HepG2 (cell line): ENCODE data around the gene CYSLTR2. TPM values are rescaled to one million over a fixed set of nuclear protein-coding genes. Genes with fewer than 3 reads are reported as not detected.
A peak's percentile ranks its signal among the peaks of the same experiment; 100 is the strongest.

ENCODE experiments used
- ATAC-seq: fragments of 200-7000 bp; cut with Tn5 transposase; 3 replicates; pipeline ENCODE4 v1.9.1; 2020; ENCODE audit warnings: mild to moderate bottlenecking, moderate library complexity
- BruUV-seq: library from RNA; stranded (reverse); fragments of 400-500 nt; replicated peaks from 2 replicates; lab custom pipeline; 2021; lab: Mats Ljungman, UMichigan
- CTCF ChIA-PET: fragments of 300-600 bp; formaldehyde crosslinking; extraction: SDS; loops from one replicate; lab custom pipeline; 2021; ENCODE audit warnings: low total read pairs, inconsistent platforms, low intra/inter-chr PET ratio; lab: Yijun Ruan, JAX
- POLR2A ChIA-PET: fragments of 350-600 bp; sonication (Branson Sonifier 250); formaldehyde crosslinking; loops from one replicate; lab custom pipeline; 2020; ENCODE audit warnings: antibody characterized with exemption, inconsistent platforms; lab: Yijun Ruan, JAX
- DNase-seq: peaks from one replicate; pipeline ENCODE4 v3.0.0-alpha.2; 2015; ENCODE audit warnings: low spot score
- FAIRE-seq: peaks from 3 replicates; lab custom pipeline; 2011; peaks lifted over from hg19 to GRCh38; lab: Jason Lieb, UNC
- H2AFZ ChIP-seq: one replicate; pipeline ENCODE4 v1.6.1; 2011; ENCODE audit warnings: low read length, inconsistent platforms
- H3K27ac ChIP-seq: fragments of 300-600 bp; 3 replicates; pipeline ENCODE4 v1.8.0; 2011; ENCODE audit warnings: mixed run types, mild to moderate bottlenecking, mixed read lengths, low read length, inconsistent platforms; ENCODE audit not compliant: insufficient read depth; ENCODE audit errors: extremely low read length
- H3K27me3 ChIP-seq, 2 experiments: fragments of 200-600 bp in 1 of 2; 2 replicates in 1 of 2; 3 replicates in 1 of 2; pipeline versions ENCODE4 v1.6.0 to v1.8.0; 2011; ENCODE audit warnings: low read length in 2 of 2, mild to moderate bottlenecking in 2 of 2, moderate library complexity in 2 of 2, inconsistent platforms in 1 of 2; ENCODE audit not compliant: insufficient read depth in 2 of 2, control insufficient read depth in 1 of 2
- H3K36me3 ChIP-seq, 2 experiments: fragments of 200-600 bp in 1 of 2; replicated peaks in 1 of 2; 2 replicates in 1 of 2; 3 replicates in 1 of 2; pipeline versions ENCODE4 v1.5.1 to v1.8.0; 2011; ENCODE audit warnings: low read length in 2 of 2, inconsistent platforms in 1 of 2; ENCODE audit not compliant: insufficient read depth in 2 of 2, control insufficient read depth in 1 of 2
- H3K4me1 ChIP-seq: 2 replicates; pipeline ENCODE4 v1.5.1; 2012; ENCODE audit warnings: low read length, inconsistent platforms; ENCODE audit not compliant: insufficient read depth
- H3K4me2 ChIP-seq: 2 replicates; pipeline ENCODE4 v1.6.0; 2011; ENCODE audit warnings: low read depth, low read length, inconsistent platforms
- H3K4me3 ChIP-seq, 3 experiments: fragments of 200-600 bp in 1 of 3; sonication (generic), shearing (Covaris generic) in 1 of 3; replicated peaks in 1 of 3; 2 replicates each; pipeline ENCODE4 v1.5.1; 2011 to 2016; ENCODE audit warnings: low read length in 3 of 3, inconsistent platforms in 2 of 3, low read depth in 2 of 3, mild to moderate bottlenecking in 2 of 3, control low read depth in 1 of 3, mixed read lengths in 1 of 3; ENCODE audit not compliant: insufficient read depth in 1 of 3
- H3K79me2 ChIP-seq: one replicate; pipeline ENCODE4 v1.6.1; 2011; ENCODE audit warnings: low read length, inconsistent platforms; ENCODE audit not compliant: insufficient read depth
- H3K9ac ChIP-seq: 2 replicates; pipeline ENCODE4 v1.6.0; 2011; ENCODE audit warnings: mild to moderate bottlenecking, low read depth, low read length, inconsistent platforms; ENCODE audit not compliant: insufficient read depth
- H3K9me3 ChIP-seq: 2 replicates; pipeline ENCODE4 v1.5.1; 2012; ENCODE audit warnings: mild to moderate bottlenecking, low read length
- H4K20me1 ChIP-seq: 2 replicates; pipeline ENCODE4 v1.6.0; 2011; ENCODE audit warnings: inconsistent platforms, mild to moderate bottlenecking, low read length, moderate library complexity; ENCODE audit not compliant: insufficient read depth
- KLF11 ChIP-seq: IDR thresholded peaks from 2 replicates; pipeline ENCODE4 v1.6.1; 2016; ENCODE audit warnings: missing compliant biosample characterization
- MTF1 ChIP-seq: sonication (generic); formaldehyde crosslinking; IDR thresholded peaks from 2 replicates; pipeline ENCODE4 v1.5.0; 2020; ENCODE audit warnings: missing genetic modification reagents
- ZFP36 ChIP-seq: fragments of 150-350 bp; IDR thresholded peaks from 2 replicates; pipeline ENCODE4 v1.6.1; 2018; ENCODE audit warnings: borderline replicate concordance, low read length, low read depth; ENCODE audit not compliant: partially characterized antibody
- ZNF780A ChIP-seq: sonication (generic); formaldehyde crosslinking; IDR thresholded peaks from 2 replicates; pipeline ENCODE4 v1.8.0; 2022; ENCODE audit warnings: mild to moderate bottlenecking, missing genetic modification reagents, moderate library complexity
- WGBS: methylation state at CpG from one replicate; pipeline ENCODE4 v1.1.6; 2017; ENCODE audit warnings: low lambda C conversion rate; 5-methylcytosine and 5-hydroxymethylcytosine counted together
- in situ Hi-C: cut with HindIII; loops from 2 replicates; pipeline ENCODE4 v1.10.0; 2017; ENCODE audit warnings: low pct_unique_long_range_greater_than_20kb; ENCODE audit not compliant: extremely low pct_ligation_motif_present
- intact Hi-C: fragments of 100-400 bp; cut with micrococcal nuclease; formaldehyde crosslinking; loops from one replicate; pipeline ENCODE4 v1.10.0; 2022; ENCODE audit not compliant: unreplicated experiment
- polyA plus RNA-seq, 8 experiments: library from polyadenylated mRNA; depleted of rRNA in 3 of 8; stranded (reverse) in 7 of 8; unstranded in 1 of 8; fragments of >200 nt; fragmentation: Illumina TruSeq in 4 of 8; extraction: Trizol in 4 of 8; gene quantifications; 2 replicates each; pipeline versions ENCODE4 v1.2.1 to v1.2.3, GENCODE V29; 2011 to 2016; ENCODE audit warnings: low read depth in 4 of 8, missing spikeins in 1 of 8, mixed read lengths in 1 of 8; ENCODE audit not compliant: insufficient read depth in 1 of 8
- total RNA-seq, 5 experiments: library from RNA; depleted of rRNA; stranded (reverse); fragments of >200 nt; fragmentation: Illumina TruSeq; extraction: Trizol; gene quantifications; 2 replicates each; pipeline ENCODE4 v1.2.3, GENCODE V29; 2016; ENCODE audit warnings: low read depth in 1 of 5
- TF ChIP-seq, protein P1 (sequence below): fragments of 450-650 bp; IDR thresholded peaks from 2 replicates; pipeline ENCODE4 v1.6.1; 2017
- TF ChIP-seq, protein P2 (sequence below): sonication (generic); formaldehyde crosslinking; IDR thresholded peaks from 2 replicates; pipeline ENCODE4 v1.4.0; 2020; ENCODE audit warnings: missing genetic modification reagents, low read depth, mild to moderate bottlenecking, borderline replicate concordance

Gene CYSLTR2
- total and polyA plus RNA-seq, 2 of the 13 experiments (the other 11 are each of a cell fraction or from before 2014, with no cell fraction given) = not detected

DNA sequence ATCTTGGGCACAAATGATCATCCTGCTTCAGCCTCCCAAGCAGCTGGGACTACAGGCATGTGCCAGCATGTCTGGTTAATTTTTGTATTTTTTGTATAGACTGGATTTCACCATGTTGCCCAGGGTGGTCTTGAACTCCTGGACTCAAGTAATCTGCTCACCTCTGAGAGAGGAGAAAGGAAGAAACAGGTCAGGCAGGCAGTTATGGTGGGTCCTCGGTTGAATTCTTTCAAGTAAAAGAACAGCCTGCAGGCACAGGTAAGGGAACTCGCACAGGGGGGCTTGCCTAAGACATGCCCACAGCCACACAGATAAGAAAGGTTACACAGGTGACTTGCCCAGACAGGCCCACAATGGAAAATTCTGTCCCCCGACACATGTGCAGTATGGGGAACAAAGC lies 34.8 kb upstream of the CYSLTR2 start:
- H3K4me3 ChIP-seq = no peak overlapping the region
- in situ Hi-C loops (no loop called here), intact Hi-C loops (no loop called here)
- H3K36me3 ChIP-seq = no peaks in the 10 kb centered on the region
- no peak overlapping the region for H3K27ac ChIP-seq
- no peak for FAIRE-seq
- TF ChIP-seq, protein P1, sequence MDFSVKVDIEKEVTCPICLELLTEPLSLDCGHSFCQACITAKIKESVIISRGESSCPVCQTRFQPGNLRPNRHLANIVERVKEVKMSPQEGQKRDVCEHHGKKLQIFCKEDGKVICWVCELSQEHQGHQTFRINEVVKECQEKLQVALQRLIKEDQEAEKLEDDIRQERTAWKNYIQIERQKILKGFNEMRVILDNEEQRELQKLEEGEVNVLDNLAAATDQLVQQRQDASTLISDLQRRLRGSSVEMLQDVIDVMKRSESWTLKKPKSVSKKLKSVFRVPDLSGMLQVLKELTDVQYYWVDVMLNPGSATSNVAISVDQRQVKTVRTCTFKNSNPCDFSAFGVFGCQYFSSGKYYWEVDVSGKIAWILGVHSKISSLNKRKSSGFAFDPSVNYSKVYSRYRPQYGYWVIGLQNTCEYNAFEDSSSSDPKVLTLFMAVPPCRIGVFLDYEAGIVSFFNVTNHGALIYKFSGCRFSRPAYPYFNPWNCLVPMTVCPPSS = no peak
- TF ChIP-seq ZNF780A = peak; percentile 98
- peak; percentile 68 for TF ChIP-seq ZFP36
- no peaks in the 10 kb centered on the region for H4K20me1 ChIP-seq
- H3K4me1 ChIP-seq = no peaks in the 10 kb centered on the region
- CTCF ChIA-PET = no interaction called here
- DNase-seq = no peak
- BruUV-seq = no TSS peak
- 52% methylated on average over 2 of the region's 3 CpGs for WGBS
- POLR2A ChIA-PET = no interaction called here
- no peaks in the 10 kb centered on the region for H3K79me2 ChIP-seq
- no peak for ATAC-seq
- H3K27me3 ChIP-seq = no peaks in the 10 kb centered on the region
- peaks cover 39% of the 10 kb centered on the region for H3K9me3 ChIP-seq
- H3K9ac ChIP-seq = no peak overlapping the region
- H2AFZ ChIP-seq = no peak overlapping the region
- no peak overlapping the region for H3K4me2 ChIP-seq

DNA sequence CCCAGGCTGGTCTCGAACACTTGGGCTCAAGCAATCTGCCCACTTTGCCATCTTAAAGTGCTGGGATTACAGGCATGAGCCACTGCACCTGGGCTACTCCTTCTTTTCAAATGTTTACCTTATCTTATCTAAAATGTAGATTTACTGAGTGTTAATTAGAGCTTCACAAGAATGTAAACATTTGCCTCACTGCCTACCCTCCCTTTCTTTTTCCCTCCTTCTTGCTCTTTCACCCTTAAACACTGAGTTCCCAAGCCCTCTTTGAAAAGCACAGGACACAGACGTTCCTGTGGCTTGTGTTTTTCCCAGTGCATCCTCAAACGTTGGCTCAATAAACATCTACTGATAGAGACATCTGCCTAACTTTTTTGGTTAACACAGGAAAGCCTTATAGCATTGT lies 32.7 kb upstream of the CYSLTR2 start:
- no peak overlapping the region for H3K9ac ChIP-seq
- ATAC-seq (no peak), DNase-seq (no peak), FAIRE-seq (no peak)
- in situ Hi-C loops (no loop called here), intact Hi-C loops (no loop called here)
- POLR2A ChIA-PET = no interaction called here
- no peak overlapping the region for H2AFZ ChIP-seq
- no peaks in the 10 kb centered on the region for H3K36me3 ChIP-seq
- H4K20me1 ChIP-seq = no peaks in the 10 kb centered on the region
- TF ChIP-seq, protein P2, sequence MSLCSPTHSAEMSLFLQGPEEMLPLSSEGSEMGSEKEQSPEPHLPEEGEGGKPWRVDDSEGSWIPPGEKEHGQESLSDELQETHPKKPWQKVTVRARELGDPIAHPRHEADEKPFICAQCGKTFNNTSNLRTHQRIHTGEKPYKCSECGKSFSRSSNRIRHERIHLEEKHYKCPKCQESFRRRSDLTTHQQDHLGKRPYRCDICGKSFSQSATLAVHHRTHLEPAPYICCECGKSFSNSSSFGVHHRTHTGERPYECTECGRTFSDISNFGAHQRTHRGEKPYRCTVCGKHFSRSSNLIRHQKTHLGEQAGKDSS (CRISPR knock-in tag) = no peak
- TF ChIP-seq MTF1 (no peak), KLF11 (no peak)
- TF ChIP-seq, protein P1 = no peak
- peaks cover 15% of the 10 kb centered on the region for H3K4me1 ChIP-seq
- BruUV-seq = no TSS peak
- no peak overlapping the region for H3K4me2 ChIP-seq
- H3K79me2 ChIP-seq = no peaks in the 10 kb centered on the region
- H3K27ac ChIP-seq = no peak overlapping the region
- H3K27me3 ChIP-seq = no peaks in the 10 kb centered on the region
- 20% methylated on average over 3 of the region's 3 CpGs for WGBS
- no peak overlapping the region for H3K4me3 ChIP-seq
- CTCF ChIA-PET = no interaction called here
- H3K9me3 ChIP-seq = peaks cover 39% of the 10 kb centered on the region
